NCI-H1048 (cell line): ENCODE measurements around the gene TIMM22.
"Not testable (repeated sequence)": the region's sequence is repeated elsewhere in the genome, so short reads cannot be mapped to it uniquely, and the experiment has no call there.

Experiments used
- DNase-seq: peaks from one replicate; lab custom pipeline; 2025; lab: John Stamatoyannopoulos, UW

The TIMM22 gene

DNA sequence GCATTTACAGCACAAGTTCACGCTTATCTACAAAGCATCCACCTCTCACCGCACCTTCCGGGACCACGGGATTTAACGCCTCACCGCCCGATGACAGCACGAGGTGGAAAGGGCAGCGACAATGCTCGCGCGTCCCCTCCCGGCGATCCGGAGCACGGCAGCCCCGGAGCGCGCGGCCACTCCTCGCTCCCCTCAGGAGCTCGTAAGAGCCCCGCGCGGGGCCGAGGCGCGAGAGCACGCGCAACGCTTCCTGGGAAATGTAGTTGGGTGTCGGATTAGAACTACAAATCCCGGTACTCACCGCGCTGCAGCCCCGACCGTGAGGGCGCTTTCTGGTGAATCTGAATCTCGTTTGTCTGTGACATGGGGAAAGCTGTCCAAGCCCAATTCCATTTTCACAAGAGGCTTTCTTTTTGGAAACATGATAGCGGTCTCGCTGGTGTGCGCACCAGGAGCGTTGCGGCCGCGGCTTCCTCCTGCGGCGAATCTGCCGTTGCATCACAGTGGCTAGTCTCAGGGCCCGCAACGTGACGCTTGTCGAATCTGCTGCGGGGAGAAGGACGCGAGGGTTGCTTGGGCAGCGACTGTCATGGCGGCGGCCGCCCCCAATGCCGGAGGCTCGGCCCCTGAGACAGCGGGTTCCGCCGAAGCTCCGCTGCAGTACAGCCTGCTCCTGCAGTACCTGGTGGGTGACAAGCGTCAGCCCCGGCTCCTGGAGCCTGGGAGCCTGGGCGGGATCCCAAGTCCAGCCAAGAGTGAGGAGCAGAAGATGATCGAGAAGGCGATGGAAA lies at the start of gene TIMM22:
TSS of gene TIMM22 (plus strand) at position 576 of the 791 bp plus-strand sequence. CDS start at position 590, 14 bp downstream.
- peak; percentile 96 for DNase-seq

DNA sequence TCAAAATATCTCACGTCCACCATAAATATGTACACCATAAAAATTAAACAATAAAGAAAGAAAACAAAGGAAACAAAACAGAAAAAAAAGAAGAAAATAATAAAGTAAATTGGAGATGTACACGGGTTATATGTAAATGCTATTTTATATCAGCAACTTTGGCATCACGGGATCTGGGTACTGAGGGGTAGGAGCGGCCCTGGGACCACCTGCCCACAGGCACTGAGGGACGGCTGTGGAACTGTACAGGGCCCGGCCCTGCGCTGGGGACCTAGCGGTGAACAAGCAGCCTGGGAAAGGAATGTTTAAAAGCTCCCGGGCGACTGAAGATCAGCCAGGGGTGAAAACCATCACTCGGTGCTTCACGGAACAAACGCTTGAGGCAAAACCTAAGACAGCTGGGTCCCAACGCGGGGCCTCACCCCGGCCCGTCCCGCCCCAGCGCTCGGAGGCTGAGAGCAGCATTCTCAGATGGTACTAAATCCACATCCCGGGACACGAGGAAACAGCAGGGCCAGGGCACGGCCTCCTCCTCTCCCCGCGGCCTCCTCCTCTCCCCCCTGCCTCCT lies 48.6 kb upstream of the TIMM22 start:
- no peak for DNase-seq

DNA sequence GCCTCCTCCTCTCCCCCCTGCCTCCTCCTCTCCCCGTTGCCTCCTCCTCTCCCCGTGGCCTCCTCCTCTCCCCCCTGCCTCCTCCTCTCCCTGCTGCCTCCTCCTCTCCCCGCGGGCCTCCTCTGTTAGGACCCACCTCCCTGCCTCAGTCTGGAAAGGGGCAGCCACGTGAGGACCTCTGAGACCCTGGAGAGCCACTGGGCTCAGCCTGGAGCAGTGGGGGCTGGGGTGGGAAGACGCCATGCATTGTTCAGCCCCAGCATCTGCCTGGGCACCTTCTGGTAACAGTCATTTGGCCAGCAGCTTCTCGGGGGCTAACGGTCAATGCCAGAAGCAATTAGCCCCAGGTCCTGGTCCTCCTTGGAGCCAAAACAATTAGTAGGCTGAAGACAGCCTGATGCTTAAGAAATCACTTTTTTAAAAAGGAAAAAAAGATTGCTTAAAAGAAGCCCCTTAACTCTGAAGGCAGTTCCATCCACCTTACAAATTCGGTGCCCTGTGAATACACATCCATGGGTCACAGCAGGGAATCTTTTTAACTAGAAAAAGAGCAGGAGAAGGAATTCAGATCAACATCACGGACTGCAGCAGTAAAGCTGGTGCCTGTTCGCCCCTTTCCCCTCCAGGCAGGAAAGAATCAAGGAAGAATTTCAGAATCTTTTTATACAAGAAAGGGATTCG lies 47.2 kb upstream of the TIMM22 start:
- no peak for DNase-seq

DNA sequence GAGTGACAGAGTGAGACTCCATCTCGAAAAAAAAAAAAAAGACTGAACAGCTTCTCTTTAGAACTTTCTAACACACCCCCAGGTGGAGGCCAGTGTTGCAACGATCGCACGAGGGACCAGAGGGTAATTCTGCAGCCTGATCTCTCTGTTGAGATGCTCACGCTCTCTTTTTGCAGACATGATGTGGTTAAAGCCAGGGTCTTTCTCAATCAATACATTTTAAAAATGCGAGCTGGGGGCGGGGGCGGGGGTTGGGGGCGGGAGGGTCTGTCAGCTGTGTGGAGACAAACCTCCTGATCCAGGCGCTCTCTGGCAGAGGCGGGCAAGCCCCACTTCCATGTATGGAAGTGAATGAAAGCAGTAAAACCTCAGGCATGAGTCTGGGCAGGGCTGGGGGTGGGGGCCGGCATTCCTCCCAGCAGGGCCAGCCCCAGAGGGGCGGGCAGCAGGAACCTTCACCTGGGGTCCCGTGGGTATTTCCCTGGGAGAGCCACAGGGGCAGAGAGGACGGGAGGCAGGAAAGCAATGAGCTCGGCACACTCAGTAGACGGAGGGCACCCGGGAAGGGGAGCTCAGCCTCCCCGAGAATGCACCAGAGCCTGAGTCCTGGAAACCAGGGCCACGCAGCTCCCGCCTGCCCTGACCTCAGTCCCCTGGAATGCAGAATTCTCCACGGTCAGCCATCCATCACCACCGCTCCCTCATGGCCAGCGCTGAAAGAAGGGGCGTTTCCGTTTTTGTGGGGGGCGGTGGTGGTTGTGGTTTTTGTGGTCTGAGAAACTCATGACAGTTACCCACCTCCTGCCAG lies 45.4 kb upstream of the TIMM22 start:
- DNase-seq = no peak

DNA sequence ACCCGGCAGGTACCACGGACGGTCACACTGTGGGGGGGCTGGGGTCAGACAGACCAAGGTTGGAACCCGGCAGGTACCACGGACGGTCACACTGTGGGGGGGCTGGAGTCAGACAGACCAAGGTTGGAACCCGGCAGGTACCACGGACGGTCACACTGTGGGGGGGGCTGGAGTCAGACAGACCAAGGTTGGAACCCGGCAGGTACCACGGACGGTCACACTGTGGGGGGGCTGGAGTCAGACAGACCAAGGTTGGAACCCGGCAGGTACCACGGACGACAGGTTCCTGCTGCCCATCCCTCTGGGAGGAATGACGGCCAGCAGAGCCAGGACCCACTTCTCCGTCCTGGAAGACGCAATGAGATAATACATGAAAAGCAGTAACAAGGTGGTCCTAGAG lies 44.3 kb upstream of the TIMM22 start:
- not testable (repeated sequence) for DNase-seq

DNA sequence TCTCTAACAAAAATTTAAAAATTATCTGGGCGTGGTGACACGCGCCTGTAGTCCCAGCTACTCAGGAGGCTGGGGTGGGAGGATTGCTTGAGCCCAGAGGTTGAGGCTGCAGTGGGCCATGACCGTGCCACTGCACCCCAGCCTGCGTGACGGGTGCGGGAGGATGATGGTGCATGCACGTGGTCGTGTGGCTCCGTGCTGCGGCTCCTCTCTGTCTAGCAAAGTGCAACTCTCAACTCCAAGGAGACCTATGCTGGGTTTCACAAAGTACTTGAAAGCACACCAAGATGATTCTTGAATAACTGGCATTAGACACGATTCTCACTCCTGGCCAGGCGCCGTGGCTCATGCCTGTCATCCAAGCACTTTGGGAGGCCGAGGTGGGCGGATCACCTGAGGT lies 43.2 kb upstream of the TIMM22 start:
- no peak for DNase-seq

DNA sequence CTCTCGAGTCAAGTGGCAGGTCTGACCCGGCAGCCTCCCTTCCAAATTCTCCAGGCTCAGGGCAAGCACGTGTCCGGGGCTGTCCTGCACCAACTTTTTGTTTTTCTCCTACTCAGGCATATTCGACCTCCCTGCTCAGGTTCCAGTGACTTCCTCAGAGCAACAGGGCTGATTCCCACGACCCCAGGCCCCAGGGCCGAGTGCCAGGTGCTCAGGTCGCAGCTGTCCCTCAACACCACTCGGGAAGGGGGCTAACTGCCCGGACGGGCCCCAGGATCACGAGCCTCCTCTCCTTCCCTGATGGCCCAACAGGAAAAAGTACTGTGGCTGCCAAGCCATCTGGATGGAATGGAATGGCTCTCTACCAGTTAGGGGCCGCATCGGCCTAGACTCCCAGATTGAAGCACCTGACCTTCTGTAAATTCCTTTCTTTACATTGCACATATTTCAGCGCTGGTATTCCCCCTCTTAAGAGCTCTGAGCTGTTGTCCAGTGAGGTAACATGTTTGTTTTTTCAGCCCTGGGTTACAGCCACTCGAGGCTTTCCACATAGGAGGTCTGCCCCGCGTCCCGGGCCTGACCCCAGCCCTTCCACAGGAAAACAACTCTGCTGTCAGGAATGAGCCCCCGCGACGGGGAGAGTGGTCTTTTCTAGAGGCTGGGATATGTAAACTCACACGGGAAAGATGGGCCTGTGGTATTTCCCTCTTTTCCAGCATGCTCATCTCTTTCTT lies 42.3 kb upstream of the TIMM22 start:
- DNase-seq = no peak

DNA sequence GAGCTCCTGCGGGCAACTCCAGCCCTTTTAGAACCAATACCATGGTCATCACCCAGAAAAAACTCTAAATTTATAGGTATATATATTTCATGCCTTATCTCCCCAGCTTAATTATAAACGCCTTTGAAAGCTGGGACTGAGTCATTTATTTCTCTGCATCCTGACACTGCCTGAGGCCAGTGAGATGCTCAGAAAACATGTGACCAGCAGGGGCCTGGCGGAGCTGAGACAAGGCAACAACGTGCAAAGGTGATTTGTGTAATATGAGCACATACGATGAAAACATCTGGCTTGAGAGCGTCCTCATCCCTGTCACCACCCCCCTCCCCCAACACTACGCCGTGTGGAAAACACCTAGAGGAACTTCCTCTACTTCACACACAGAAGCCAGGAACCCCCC lies 40.0 kb upstream of the TIMM22 start:
- DNase-seq = no peak

DNA sequence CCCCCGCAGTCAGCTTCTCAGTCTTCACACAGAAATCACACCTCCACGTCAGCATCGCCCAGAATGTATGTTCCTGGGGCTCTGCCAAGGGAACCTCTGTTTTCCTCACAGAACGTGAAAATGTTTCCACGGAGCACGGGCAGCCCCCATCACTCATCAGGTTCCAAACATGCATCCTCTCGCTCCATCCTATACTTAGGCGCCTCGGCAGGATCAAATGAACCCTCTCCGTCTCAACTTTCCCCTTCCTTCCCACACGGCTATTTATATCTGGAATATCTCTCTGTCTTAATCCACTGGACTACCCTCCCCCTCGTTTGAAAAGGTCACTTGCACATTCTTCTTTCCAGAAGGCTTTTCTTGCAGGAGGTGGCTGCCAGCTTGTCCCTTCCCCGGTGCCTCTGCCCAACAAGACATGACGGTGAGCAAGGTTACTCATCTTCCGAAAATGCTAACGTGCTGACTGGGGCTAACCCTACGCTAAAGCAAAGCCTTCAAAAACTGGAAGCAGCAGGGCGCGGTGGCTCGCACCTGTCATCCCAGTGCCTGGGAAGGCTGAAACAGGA lies 39.0 kb upstream of the TIMM22 start:
- DNase-seq = no peak

DNA sequence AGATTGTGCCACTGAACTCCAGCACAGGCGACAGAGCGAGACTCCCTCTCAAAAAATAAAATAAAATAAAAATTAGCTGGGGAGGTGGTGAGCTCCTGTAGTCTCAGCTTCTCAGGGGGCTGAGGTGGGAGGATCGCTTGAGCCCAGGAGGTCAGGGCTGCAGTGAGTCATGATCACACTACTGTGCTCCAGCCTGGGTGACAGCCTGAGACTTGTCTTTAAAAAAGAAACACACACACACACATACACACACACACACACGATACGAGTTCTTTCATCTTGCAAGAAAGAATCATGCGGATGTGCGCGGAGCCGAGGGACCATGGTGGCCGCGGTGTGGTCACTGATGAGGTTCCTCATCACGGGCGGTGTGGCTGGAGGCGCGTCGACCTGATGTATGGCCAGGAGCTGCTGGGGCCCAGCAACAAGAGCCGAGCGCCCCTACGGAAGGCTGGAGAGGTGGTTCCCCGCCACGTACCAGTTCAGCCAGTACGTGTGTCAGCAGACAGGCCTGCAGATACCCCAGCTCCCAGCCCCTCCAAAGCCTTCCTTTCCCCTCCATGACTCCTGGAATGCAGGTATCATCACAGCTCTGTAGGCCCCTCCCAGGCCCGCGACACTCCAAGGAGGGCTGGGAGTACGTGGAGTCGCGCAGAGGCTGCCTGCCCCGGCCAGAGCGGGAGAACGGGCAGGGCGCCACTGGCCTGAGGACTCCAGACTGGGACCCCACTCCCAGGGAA lies 38.0 kb upstream of the TIMM22 start:
- DNase-seq = no peak

DNA sequence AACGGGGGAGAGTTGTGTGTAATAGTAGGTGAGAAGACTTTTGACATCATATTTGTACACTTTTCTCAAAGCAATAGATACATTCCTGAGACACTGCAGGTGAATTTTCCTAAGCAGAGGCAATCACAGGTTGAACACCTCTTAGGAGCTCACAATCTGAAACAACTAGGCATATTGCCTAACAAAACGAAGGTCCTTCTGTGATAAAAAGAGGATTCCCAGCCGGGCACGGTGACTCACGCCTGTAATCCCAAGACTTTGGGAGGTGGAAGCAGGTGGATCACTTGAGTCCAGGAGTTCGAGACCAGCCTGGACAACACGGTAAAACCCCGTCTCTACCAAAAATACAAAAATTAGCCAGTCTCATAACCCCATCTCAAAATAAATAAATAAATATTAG lies 34.8 kb upstream of the TIMM22 start:
- no peak for DNase-seq

DNA sequence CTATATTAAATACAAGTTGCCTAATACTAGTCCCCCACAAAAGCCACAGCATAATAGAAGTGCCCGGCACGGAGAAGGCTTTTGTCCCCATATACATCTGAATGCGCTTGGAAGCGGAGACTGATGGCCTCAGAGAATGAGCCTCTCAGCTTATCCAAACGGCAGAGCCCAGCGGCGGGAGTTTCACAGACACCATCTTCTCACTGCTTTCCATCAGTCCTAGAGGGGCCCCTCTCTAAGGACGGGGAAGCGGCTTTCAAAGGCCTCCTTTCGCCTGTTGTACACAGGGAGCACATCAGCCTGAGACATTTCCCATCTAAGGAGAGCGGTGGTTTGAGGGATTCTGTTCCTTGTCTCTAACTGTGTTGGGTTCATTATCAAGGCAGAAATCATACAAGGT lies 34.3 kb upstream of the TIMM22 start:
- no peak for DNase-seq

DNA sequence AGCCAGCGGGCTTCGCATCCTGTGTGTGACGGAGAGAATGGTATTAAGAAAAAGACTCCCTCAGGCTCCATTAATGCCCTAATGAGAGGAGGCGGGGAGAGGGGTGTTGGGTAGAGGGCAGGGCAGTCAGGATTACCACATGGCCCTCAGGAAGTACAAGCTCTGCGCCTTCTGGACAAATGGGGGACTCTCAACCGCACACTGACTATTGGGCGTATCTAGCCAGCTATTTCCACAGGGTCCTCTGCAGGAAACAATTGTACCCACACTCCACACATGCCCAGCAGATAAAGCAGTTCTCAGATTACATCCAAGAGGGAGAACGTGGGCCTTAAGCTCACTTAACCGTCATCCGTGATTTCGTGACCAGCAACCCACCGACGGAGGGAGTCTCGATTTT lies 32.1 kb upstream of the TIMM22 start:
- DNase-seq = no peak

DNA sequence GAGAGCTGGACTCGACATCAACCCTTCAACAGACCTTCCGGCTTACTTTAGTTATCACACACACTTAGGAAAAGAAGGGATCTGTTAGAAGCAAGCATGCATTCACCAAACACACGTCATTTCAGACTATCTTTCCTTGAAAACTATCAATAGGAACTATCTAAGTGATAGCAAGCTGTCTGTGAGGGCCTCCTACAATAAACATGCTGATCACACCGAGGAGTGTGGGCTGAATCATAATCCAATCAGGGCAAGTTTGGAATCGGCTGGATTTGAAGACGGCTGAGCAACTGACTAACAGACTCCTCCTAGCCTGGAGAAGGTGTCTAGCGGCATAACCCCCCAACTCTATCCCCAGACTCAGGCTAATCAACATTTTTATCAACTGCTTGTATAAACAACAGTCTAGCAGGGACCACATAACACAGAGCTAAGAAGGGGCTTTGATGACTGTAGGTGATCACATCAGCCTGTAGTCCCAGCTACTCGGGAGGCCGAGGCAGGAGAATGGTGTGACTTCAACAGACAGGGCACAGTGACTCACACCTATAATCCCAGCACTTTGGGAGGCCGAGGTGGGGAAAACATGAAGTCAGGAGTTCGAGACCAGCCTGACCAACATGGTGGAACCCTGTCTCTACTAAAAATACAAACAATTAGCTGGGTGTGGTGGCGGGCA lies 31.5 kb upstream of the TIMM22 start:
- DNase-seq = no peak

DNA sequence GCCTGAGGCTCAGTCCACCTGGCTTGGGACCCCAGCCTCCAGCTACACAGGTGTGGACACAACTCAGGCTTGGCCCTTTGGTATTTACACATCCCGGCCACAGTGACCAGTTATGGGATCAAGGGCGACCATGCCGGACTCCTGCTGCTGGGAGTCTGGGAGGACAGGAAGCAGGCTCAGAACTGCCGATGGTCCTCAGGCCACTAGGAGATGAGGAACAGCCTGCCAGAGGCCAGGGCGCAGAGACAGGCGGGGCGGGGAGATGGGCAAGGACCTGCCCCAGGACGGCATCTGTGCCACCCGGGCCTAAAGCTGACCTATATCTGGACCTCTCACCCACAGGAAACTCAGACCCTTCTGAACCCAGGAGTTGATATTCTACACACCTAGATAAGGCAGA lies 29.8 kb upstream of the TIMM22 start:
- no peak for DNase-seq

DNA sequence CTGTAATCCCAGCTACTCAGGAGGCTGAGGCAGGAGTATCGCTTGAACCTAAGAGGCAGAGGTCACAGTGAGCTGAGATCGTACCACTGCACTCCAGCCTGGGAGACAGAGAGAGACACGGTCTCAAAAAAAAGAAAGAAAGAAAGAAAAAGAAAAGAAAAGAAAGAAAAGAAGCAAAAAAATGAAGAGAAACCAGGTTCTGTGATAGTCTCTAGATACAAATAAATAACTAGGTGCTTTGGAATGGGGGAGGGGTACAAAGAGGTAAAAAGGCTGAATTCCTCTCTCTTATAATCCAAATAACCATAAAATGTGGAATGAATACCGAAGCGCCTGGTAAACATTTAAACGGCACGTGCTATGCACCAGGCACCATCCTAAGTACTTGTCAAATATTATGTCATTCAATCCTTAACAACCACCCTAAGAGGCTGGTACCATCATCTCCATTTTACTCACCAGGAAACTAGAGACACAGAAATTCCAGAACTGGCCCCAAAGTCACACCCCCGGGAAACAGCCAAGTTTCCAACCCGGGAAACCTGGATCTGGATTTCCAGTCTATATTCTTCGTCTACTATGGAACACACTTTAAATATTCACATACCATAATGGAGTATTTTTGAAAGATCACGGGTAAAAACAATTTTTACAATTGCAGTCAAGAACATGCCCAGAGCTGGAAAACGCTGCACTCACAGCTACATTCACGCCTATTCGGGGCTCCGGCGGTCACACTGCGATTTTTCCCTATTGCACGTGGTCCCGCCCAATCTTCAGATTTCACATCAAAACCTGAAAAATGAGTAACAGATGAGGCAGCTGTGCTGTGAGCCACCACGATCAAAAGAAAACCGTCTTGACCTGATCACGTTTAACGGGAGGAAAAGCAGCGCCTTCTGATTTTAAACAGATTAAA lies 27.9 kb upstream of the TIMM22 start:
- no peak for DNase-seq

DNA sequence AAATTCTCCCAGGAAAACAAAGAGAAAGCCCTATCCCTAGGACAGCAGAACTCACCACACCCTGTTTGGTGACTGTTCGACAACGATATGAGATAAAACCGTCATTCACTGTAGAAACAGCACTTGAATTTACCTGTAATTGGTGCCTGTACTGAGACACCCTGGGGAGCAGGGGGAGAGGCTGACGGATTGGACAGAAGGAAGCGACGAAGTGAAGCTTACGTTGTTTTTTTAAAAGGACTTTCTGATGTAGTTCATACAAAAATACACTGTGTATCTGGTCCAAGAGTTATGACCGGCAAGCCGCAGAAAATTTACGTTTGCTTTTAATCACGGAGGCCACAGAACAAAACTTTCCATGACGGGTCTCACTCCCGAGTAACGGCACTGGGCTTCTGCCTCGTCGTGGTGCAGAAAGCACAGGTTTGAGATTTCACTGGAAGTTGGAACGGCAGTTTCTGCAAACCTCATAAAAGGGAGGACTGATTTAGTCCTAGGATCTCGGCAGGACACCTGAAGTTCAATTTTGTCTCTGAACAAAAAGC lies 27.0 kb upstream of the TIMM22 start:
- no peak for DNase-seq

DNA sequence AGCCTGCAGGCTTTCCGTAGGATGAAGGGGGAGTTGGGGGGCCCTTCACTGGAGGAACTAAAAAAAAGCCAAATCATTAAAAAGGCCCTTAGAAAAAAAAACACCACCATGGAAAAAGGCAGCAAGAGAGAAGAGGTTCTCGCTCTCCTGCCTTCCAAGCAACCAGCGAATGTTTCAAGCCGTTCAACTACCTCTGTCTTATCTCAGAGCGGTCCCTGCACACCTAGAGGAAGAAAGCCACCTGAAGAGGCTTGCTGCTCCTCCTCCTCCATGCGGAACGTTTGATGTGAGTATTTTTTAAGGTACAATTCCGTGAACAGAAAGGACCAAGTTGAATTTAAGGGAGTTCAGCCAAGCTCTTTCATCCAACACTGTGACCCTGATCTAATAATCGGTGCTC lies 26.6 kb upstream of the TIMM22 start:
- DNase-seq = no peak

DNA sequence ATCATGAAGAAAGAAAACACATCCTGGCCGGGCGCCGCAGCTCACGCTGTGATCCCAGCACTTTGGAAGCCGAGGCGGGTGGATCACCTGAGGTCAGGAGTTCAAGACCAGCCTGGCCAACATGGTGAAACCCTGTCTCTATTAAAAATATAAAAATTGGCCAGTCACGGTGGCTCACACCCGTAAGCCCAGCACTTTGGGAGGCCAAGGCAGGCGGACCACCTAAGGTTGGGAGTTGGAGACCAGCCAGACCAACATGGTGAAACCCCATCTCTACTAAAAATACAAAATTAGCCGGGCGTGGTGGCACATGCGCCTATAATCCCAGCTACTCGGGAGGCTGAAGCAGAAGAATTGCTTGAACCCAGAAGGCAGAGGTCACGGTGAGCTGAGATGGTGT lies 25.1 kb upstream of the TIMM22 start:
- not testable (repeated sequence) for DNase-seq
